Measurements from ENCODE around the gene HOXC6.

- TF ChIP-seq POLR2A (IDR thresholded peaks at IDR 0.05) (no peak), EP300 (IDR thresholded peaks at IDR 0.05) (no peak)
- TF ChIP-seq, protein P1, sequence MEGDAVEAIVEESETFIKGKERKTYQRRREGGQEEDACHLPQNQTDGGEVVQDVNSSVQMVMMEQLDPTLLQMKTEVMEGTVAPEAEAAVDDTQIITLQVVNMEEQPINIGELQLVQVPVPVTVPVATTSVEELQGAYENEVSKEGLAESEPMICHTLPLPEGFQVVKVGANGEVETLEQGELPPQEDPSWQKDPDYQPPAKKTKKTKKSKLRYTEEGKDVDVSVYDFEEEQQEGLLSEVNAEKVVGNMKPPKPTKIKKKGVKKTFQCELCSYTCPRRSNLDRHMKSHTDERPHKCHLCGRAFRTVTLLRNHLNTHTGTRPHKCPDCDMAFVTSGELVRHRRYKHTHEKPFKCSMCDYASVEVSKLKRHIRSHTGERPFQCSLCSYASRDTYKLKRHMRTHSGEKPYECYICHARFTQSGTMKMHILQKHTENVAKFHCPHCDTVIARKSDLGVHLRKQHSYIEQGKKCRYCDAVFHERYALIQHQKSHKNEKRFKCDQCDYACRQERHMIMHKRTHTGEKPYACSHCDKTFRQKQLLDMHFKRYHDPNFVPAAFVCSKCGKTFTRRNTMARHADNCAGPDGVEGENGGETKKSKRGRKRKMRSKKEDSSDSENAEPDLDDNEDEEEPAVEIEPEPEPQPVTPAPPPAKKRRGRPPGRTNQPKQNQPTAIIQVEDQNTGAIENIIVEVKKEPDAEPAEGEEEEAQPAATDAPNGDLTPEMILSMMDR (IDR thresholded peaks at IDR 0.05), result no peak
Measured at GRCh38 chr12:54005531-54005852, 22.7 kb upstream of the HOXC6 start.

All from tibial nerve (tissue), 4 donors.